Panc1 (cell line): Measurements from ENCODE around the gene GALNT10. TPM values are rescaled to one million over a fixed set of nuclear protein-coding genes. Genes with fewer than 3 reads are reported as not detected.

ENCODE experiments used
- ATAC-seq: fragments of 200-7000 bp; cut with Tn5 transposase; 2 replicates; pipeline ENCODE4 v1.9.1; 2020; ENCODE audit warnings: mild to moderate bottlenecking, moderate library complexity
- BruUV-seq: library from RNA; stranded (reverse); fragments of 400-500 nt; replicated peaks from 2 replicates; lab custom pipeline; 2021; lab: Mats Ljungman, UMichigan
- CTCF ChIA-PET: fragments of 300-600 bp; sonication (Branson Sonifier 250); formaldehyde crosslinking; loops from one replicate; lab custom pipeline; 2022; ENCODE audit warnings: antibody characterized with exemption; lab: Charles Lee
- POLR2A ChIA-PET: fragments of 300-600 bp; sonication (Branson Sonifier 250); formaldehyde crosslinking; loops from one replicate; lab custom pipeline; 2022; ENCODE audit warnings: antibody characterized with exemption; lab: Charles Lee
- DNase-seq: peaks from one replicate; pipeline ENCODE4 v3.0.0-alpha.2; 2010; ENCODE audit warnings: low read depth, low spot score
- H3K27ac ChIP-seq: 2 replicates; pipeline ENCODE4 v1.5.1; 2011; ENCODE audit warnings: mild to moderate bottlenecking, low read length, inconsistent platforms
- H3K27me3 ChIP-seq: fragments of 200-500 bp; sonication (Bioruptor generic); 2 replicates; pipeline ENCODE4 v1.6.0; 2014; ENCODE audit warnings: low read length, inconsistent platforms; ENCODE audit not compliant: control insufficient read depth, insufficient read depth
- H3K36me3 ChIP-seq: fragments of 200-500 bp; sonication (Bioruptor generic); 2 replicates; pipeline ENCODE4 v1.5.1; 2014; ENCODE audit warnings: inconsistent platforms, mild to moderate bottlenecking, low read length, moderate library complexity; ENCODE audit not compliant: control insufficient read depth, insufficient read depth
- H3K4me1 ChIP-seq: 2 replicates; pipeline ENCODE4 v1.5.1; 2011; ENCODE audit warnings: inconsistent platforms, mild to moderate bottlenecking, low read length, moderate library complexity; ENCODE audit not compliant: control insufficient read depth, insufficient read depth
- H3K4me3 ChIP-seq, 2 experiments: 2 replicates each; pipeline ENCODE4 v1.5.1; 2011 to 2012; ENCODE audit warnings: low read depth in 2 of 2, low read length in 2 of 2, mild to moderate bottlenecking in 2 of 2, inconsistent platforms in 1 of 2, moderate library complexity in 1 of 2
- H3K9me3 ChIP-seq: fragments of 200-500 bp; sonication (Bioruptor generic); 2 replicates; pipeline ENCODE4 v1.5.1; 2014; ENCODE audit warnings: low read depth, mild to moderate bottlenecking, inconsistent platforms, low read length, moderate library complexity; ENCODE audit not compliant: control insufficient read depth, insufficient read depth
- CTCF ChIP-seq: fragments of 450-650 bp; IDR thresholded peaks from 2 replicates; pipeline ENCODE4 v1.5.1; 2017; ENCODE audit warnings: mild to moderate bottlenecking
- POLR2AphosphoS5 ChIP-seq: IDR thresholded peaks from 2 replicates; pipeline ENCODE4 v1.6.1; 2012; ENCODE audit warnings: mild to moderate bottlenecking, low read depth, low read length, moderate library complexity
- REST ChIP-seq, 2 experiments: IDR thresholded peaks; 2 replicates each; pipeline ENCODE4 v1.6.1; 2011 to 2012; ENCODE audit warnings: low read depth in 2 of 2, control low read depth in 1 of 2, low read length in 1 of 2, mild to moderate bottlenecking in 1 of 2, moderate library complexity in 1 of 2; ENCODE audit not compliant: insufficient read depth in 1 of 2
- SIN3A ChIP-seq: IDR thresholded peaks from 2 replicates; pipeline ENCODE4 v1.6.1; 2012; ENCODE audit warnings: low read depth, mild to moderate bottlenecking, low read length, moderate library complexity, borderline replicate concordance; ENCODE audit not compliant: insufficient read depth
- TCF7L2 ChIP-seq: IDR thresholded peaks from 2 replicates; pipeline ENCODE4 v1.6.1; 2011; ENCODE audit warnings: mild to moderate bottlenecking, low read depth, low read length, inconsistent platforms
- in situ Hi-C: cut with HindIII; loops from 2 replicates; pipeline ENCODE4 v1.10.0; 2016; ENCODE audit warnings: low sequenced_read_pairs, low pct_unique_long_range_greater_than_20kb
- intact Hi-C: fragments of 100-400 bp; cut with micrococcal nuclease; formaldehyde crosslinking; loops from one replicate; pipeline ENCODE4 v1.10.0; 2022; ENCODE audit not compliant: unreplicated experiment
- total RNA-seq: library from RNA; stranded (reverse); gene quantifications from one replicate; pipeline ENCODE4 v1.2.1, GENCODE V29; 2021; ENCODE audit not compliant: unreplicated experiment

GALNT10 gene
- total RNA-seq, 1 experiment from 2014 or later, result 50.5 TPM

DNA sequence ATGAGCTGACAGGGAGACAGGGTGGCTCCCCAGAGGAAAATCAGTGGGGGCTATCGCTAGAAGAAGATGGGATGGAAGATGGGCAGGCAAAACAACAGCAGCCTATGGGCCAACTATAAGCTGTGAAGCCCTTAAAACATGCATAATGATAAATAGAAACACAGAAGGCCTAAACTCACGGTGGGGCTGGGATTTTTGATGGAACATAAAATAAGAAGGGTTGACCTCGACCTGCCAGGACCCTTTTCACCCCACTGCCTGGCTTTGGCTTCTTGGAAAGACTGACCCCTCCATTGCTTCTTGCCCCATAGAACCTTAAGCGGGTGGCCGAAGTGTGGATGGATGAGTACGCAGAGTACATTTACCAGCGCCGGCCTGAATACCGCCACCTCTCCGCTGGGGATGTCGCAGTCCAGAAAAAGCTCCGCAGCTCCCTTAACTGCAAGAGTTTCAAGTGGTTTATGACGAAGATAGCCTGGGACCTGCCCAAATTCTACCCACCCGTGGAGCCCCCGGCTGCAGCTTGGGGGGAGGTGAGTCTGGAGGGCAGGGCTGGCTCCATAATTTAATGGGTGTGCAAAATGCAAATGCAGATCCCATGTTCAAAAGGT, 218.8 kb downstream of the GALNT10 start:
- intact Hi-C loops, result loop anchor here (10.0 kb wide), 1 partner anchor 435 kb away; no protein-coding TSS in a partner anchor
- H3K9me3 ChIP-seq, result no peaks in the 10 kb centered on the region
- CTCF ChIA-PET, result no interaction called here

DNA sequence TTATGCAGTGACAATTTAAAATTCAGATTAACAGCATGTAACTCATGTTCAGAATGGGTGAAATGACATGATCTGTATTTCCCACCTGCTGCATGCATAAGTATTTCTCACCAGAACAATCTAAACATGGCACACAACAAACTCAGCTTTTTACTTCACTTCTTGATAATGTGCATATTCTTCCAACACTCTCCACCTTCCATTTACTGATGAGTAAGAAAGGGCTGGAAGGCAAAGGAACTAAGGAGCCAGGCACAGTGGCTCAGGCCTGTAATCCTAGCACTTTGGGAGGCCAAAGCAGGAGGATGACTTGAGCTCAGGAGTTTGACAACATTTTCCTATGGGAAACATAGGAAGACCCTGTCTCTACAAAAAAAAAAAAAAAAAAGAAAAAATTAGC, 219.5 kb downstream of the GALNT10 start:
- intact Hi-C loops (no loop called here), in situ Hi-C loops (no loop called here)
- CTCF ChIA-PET, result no interaction called here

More for the DNA sequence above, 218.8 kb downstream of the GALNT10 start:
- ATAC-seq (no peak), DNase-seq (no peak)
- BruUV-seq, result no TSS peak
- no peak overlapping the region for H3K27ac ChIP-seq
- H3K27me3 ChIP-seq, result no peaks in the 10 kb centered on the region
- H3K4me1 ChIP-seq, result no peaks in the 10 kb centered on the region
- no peak overlapping the region for H3K4me3 ChIP-seq
- POLR2A ChIA-PET, result no interaction called here
- TF ChIP-seq TCF7L2, result no peak
- TF ChIP-seq CTCF, result no peak
- TF ChIP-seq REST (IDR thresholded peaks at IDR 0.05; ENCODE audit: insufficient read depth in 1 of 2, low read depth in 2 of 2, low read length in 1 of 2), result no peak
- no peak for TF ChIP-seq POLR2AphosphoS5
- no peak for TF ChIP-seq SIN3A
- in situ Hi-C loops, result no loop called here
- H3K36me3 ChIP-seq, result no peaks in the 10 kb centered on the region

More for the DNA sequence above, 219.5 kb downstream of the GALNT10 start:
- ATAC-seq (no peak), DNase-seq (no peak)
- no peaks in the 10 kb centered on the region for H3K9me3 ChIP-seq
- POLR2A ChIA-PET, result no interaction called here
- BruUV-seq, result no TSS peak
- H3K36me3 ChIP-seq, result no peaks in the 10 kb centered on the region
- H3K4me3 ChIP-seq, result no peak overlapping the region
- H3K27me3 ChIP-seq, result no peaks in the 10 kb centered on the region
- no peak overlapping the region for H3K27ac ChIP-seq
- H3K4me1 ChIP-seq, result no peaks in the 10 kb centered on the region
- TF ChIP-seq SIN3A (no peak), TCF7L2 (no peak), POLR2AphosphoS5 (no peak), REST (IDR thresholded peaks at IDR 0.05; ENCODE audit: insufficient read depth in 1 of 2, low read depth in 2 of 2, low read length in 1 of 2) (no peak), CTCF (no peak)
